GM19025 (cell line): ENCODE data around the gene KCND3.

ENCODE experiments used
- ATAC-seq: cut with Tn5 transposase; IDR thresholded peaks from one replicate; pipeline ENCODE4 v1.9.1; 2021; ENCODE audit warnings: mild to moderate bottlenecking, low read depth, moderate library complexity; ENCODE audit not compliant: unreplicated experiment

The KCND3 gene

DNA sequence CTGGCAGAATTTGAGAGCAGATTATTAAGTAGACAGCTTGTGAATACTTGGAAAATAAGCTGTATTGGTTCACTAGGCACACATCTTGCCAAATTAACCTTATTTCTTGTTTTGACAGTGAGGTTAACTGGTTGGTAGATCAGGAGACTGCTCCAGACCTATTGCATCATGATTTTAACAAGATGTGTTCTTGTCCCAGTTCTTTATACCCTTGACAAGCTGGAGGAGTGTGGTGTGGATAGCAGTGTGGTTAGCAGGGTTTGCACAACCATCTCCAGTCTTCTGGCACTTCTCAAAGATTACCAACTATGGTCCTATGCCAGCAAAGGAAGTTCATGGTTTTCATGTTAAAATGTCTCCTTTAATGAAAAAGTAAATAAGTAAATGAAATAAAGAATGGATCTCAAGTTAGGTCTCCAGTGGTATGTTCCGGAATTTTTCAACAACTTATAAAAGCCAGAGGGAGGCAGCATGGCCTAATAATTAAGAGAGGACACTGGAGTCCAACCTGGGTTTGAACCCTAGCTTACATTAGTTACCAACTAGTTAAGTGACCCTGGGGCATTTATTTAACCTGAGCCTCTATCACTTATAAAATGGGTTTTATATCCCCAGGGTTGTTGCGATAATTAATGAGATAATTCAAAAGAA is 199.7 kb downstream of the KCND3 start:
- no peak for ATAC-seq

- no peak for ATAC-seq
These were observed 200.3 kb downstream of the KCND3 start for GRCh38 chr1:111789142-111789541.

- no peak for ATAC-seq
These were observed 202.7 kb downstream of the KCND3 start for GRCh38 chr1:111786669-111787207.

GRCh38 chr1:111784273-111784901 is 205.1 kb downstream of the KCND3 start:
- ATAC-seq: no peak

DNA sequence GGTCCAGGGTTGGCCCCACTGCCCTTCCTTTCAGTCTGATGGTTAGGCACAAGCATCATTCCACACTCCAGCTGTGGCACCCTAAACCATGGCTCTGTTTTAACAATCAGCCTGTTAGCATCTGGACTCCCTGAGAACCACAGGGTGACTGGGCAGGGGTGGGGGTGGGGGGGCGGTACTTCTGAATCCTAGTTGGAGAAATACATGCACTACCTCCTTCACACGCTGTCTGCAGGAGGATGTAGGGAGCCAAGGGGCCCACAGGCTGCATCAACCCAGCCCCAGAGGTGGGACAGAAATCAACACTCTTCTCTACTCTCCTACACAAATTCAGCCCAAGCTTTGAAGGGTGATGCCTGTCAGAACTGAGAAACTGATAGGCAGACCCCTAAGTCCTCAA is 209.9 kb downstream of the KCND3 start:
- ATAC-seq: no peak

DNA sequence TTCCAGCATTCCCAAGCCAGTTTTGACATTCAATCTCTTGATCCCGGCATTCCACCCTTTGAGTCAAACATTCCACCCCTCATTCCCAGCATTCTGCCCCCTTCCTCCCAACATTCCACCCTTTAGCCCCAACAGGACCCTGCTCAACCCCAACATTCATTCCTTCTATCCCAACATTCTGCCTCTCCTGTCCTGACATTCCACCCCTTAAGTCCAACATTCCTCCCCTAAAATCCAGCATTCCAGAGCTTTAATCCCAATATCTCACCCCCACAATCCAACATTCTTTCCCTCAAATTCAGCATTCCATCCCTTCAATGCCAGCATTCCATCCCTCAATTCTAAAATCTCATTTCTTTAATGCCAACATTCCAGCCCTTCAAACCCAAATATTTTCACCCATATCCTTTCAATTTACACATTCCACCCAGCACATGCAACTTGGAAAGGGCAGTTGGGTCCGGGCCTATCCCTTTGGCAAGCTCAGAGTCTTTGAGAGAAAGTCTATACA is 210.9 kb downstream of the KCND3 start:
- no peak for ATAC-seq

DNA sequence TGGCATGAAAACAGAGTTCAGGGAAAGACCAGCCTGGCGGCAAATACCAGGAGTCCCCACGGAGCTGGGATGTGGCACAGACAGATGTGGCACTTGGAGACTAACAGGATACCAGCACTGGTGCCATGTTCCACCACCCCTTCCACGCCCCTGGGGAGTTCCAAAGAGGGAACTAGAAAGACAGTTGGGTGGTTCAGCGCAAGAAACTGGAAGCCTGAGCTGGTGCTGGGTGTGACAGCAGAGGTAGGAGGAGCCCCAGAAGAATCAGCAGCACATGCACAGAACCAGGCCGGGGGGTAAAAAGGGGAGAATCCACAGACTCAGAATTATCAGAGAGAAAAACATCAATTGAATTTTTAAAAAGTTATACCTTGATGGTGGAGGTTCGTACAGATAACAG is 211.4 kb downstream of the KCND3 start:
- ATAC-seq: no peak

GRCh38 chr1:111777301-111777700 is 212.2 kb downstream of the KCND3 start:
- no peak for ATAC-seq

GRCh38 chr1:111776861-111777260 is 212.6 kb downstream of the KCND3 start:
- no peak for ATAC-seq

- ATAC-seq: no peak
These were observed 213.1 kb downstream of the KCND3 start for GRCh38 chr1:111776391-111776790.

GRCh38 chr1:111775966-111776365 is 213.5 kb downstream of the KCND3 start:
- no peak for ATAC-seq

DNA sequence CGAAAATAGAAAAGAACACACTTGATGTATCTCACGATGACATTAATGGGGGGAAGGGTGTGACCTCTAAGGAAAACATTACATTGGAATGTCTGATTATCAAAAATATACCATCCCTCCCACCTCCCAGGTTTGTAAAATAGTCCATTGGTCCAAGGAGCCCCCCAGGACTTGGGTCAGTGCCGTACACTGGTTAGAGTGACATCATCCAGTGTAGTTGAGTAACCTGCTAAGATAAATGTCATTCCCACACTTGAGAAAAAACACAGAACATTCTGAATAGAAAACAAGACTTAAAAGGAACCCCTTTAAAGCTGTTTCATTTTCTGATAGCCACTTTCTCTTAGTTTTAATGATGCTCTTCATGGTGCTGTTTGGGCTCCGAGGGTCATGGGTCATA is 218.6 kb downstream of the KCND3 start:
- no peak for ATAC-seq

DNA sequence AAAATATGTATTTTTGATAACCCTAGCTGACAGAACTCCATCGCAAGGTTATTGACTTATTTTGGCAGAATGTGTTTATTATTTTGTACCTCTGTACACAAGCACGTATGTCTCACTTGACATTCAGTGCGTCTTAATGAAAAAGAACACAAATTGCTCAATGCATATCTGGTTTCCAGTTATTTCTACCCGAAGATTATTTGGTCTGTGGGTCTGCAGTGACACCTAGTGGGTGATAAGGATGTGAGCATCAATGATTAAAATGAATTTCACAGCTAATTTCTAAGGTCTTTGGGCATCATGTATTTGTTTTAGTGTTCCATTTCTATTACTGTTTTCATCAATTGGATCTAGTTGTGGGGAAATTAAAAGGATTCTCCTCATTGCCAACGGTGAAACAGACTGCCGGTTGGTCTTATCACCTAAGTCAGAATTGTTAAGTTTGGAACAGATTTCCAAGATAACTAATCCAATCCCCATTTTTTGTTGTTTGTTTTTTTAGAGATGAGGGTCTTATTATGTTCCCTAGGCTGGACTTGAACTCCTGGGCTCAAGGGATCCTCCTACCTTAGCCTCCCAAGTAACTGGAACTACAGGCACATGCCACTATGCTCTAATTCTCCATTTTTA is 219.8 kb downstream of the KCND3 start:
- no peak for ATAC-seq

DNA sequence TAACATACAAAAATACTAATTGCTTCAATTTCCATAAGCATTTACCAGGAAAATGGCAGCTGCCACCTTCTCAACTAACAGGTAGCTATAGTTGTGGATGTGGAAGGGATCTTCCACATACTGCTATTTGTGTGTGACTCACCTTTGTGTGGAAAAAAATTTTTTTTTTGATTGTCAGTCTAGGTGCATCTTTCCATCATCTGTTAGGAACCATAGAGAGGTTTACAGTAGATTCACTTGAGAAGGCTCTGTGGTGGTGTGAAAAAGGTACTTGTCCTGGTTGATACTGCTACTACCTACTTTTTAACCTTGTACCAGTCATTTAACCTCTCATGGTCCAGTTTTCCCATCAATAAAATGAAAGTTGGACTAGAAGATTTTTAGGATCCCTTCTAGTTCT is 220.8 kb downstream of the KCND3 start:
- ATAC-seq: no peak

DNA sequence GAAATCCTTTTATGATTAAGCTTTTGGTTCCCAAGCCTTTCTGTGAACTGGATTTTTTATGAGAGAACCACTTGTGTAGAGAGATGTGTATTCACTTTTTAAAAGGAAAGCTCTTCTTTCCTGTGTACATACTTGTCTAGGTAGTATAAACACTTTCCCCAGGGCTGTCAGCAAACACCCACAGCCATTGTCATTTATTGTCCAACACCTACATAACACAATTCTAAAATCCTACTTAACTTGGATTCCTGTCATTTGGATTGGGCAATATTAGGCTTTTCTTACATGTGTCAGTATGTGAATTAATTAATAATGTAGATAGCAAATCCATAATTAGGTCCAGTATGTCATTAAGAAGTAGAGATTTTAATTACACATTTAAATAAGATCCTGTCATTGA is 221.4 kb downstream of the KCND3 start:
- ATAC-seq: no peak

DNA sequence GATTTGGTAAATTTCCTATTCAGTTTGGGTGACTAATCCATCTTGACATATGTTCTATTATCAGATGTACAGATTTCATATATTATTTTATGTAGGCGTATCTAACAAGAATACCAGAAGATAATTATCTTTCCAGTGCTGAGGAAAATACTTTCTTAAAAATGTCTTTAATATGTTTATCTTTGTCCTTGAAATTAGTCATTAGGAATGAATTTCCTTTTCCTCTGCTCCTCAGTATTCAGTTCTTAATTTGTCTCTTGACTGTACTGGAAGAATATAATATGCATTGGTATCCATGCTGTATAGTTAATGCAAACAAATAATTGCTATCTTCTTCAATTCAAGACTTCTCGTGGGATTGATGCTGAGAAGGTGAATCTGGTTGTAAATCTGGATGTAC is 227.1 kb downstream of the KCND3 start:
- no peak for ATAC-seq

DNA sequence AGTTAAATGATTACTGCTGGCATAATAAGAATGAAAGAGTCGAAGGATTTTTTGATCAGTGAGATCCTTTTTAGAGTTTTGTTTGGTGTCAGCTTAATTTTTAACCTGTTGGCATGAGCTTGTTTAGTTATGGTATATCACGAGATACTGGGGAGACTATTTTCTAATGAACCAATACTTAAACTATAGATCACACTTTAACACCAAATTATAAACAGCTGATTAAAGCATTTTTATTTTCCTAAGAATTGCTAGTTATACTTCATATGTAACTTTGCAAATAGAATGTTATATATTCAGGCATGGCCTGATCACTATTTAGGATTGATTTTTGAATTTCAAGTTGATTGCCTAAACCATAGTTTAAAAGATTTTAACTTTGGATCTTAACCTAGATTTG is 227.8 kb downstream of the KCND3 start:
- no peak for ATAC-seq

GRCh38 chr1:111758373-111758772 is 231.1 kb downstream of the KCND3 start:
- no peak for ATAC-seq

DNA sequence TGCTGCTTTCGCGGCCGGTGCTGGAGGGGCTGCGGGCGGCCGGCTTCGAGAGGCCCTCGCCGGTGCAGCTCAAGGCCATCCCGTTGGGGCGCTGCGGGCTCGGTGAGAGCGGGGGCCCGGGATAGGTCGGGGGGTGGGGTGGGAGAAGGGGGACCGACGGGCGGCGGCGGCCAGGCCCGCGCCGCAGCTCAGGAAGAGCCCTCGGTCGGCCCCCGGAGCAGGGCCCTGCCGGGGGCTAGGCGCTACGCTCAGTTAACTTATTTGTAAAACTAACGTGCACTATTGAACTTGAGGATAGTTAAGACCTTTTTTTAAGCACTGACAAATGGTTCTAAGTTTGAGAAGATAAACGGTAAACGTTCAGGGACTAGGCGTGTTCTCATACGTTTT is 233.3 kb downstream of the KCND3 start:
- no peak for ATAC-seq

GRCh38 chr1:111755331-111756123 is 233.9 kb downstream of the KCND3 start, which contains the start of gene DDX20:
TSS of gene DDX20 (plus strand) at chr1:111755901. CDS start at chr1:111755925, 24 bp downstream.
- ATAC-seq: peak; percentile 91

DNA sequence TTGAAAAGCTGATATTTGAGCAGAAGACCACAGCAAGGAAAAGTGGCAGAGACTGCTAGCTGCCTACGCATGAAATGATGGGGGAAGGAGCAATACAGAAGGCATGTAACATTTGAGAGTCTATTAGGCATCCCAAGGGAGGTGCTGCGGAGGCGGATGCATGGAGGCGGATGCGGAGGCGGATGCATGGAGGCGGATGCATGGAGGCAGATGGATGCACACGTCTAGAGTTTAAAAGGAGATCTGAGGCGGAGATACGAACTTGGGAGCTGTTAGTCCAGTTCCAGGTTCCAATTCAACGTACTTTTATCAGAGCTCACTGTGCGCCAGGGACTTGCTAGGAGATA is 234.5 kb downstream of the KCND3 start:
- ATAC-seq: peak; percentile 2
